NK-92 (cell line): ENCODE data around the gene GALNT17.

Source experiments
- DNase-seq: peaks from one replicate; lab custom pipeline; 2025; ENCODE audit not compliant: unreplicated experiment; lab: John Stamatoyannopoulos, UW

The GALNT17 gene

DNA sequence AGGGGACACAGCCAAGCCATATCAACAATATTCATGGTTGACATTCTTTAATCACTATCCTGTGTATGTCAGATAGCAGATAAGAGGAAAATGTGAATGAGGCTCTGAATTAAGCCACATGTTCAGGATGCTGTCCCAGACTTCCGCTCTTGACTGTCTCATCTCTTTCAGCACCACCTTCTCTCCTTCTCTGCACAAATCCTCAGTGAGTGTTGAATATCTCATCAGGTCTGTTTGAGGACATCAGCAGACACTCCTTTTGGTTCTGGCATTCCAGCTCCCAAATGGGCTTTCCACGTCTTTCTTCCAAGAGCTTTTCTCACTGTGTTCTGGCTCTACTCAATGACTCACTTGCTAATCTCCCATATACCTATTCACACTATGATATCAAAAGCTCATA lies 321.7 kb downstream of the GALNT17 start:
- no peak for DNase-seq

- DNase-seq = no peak
Measured at GRCh38 chr7:71454981-71455380, 323.0 kb downstream of the GALNT17 start.

DNA sequence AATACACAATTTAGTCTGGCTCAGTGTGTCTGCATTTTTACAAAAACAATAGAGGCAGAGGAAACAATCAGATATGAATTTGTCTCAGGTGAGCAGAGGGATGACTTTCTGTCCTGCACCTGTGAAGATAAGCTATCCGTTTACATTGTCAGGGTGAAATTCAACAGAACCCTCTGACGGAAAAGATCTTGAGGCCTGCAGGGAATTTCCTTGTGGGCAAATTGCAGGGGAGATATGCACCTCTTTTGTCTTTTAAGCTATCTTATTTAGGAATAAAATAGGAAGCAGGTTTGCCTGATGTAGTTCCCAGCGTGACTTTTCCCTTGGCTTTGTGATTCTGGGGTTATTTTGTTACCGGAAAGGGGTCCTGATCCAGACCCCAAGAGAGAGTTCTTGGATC lies 325.1 kb downstream of the GALNT17 start:
- DNase-seq = no peak

DNA sequence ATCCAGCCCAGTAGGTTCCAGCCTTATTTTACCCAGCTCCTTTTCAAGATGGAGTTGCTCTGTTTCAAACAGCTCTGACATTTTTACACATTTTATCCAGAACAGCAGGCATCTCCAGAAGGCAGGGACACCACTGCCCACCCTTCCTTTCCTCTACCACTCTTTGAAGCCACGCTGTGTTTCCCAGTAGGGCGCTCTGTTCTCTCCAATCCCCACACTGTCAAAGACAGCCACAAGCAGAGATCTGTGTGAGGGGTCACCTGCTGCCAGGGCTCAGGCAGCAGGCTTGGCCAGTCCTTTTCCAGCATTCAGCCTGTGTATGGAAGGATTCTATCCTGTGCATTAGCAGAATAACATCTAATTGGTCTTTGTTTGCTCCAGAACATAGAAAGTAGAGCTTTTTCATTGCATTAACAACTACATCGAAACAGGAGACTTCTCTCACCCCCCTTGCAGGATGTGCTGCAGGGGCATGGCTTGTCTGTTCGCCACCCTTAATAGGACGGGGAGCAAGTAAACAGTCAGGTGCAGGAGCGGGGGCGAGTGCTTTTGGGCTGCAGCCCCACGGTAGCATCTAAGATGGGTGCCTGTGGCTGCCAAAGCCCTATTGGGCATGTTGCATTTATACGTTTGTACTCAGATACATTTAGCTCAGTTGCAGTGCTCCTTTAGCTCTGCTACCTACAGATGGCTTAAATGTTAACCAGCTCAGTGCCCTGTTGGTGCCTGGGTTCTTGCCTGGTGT lies 326.1 kb downstream of the GALNT17 start:
- no peak for DNase-seq

- DNase-seq = no peak
Measured at GRCh38 chr7:71459132-71459531, 327.2 kb downstream of the GALNT17 start.

GRCh38 chr7:71461572-71461971 lies 329.6 kb downstream of the GALNT17 start:
- DNase-seq = no peak

GRCh38 chr7:71465741-71466189 lies 333.8 kb downstream of the GALNT17 start:
- DNase-seq = no peak

DNA sequence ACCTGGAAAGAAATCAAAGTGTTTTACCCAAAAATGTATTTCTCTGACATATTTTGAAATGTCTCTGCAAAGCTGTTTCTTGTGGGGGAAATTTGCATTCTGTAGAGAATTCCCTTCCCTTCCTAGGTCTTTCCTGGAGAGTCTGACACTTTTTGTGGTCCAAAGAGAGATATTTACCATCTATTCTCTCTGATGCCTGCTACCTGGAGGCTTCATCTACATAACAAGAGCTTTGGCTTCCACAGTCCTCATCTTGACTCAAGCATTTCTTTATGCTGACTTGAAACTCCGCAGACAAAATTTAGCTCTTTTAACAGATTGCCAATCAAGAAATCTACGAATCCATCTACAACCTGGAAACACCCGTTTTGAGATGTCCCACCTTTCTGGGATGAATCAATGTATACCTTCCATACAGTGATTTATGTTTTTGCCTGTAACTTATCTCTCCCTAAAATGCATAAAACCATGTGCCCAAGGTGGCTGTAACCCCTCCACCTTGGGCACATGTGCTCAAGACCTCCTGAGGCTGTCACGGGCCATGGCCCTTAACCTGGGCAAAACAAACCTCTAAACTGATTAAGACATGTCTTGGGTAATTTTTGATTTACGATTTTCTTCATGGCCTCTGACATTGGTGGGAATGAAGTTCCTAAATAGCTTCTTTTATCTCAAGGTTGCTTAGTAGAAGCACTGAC lies 334.7 kb downstream of the GALNT17 start:
- DNase-seq = no peak

- no peak for DNase-seq
Measured at GRCh38 chr7:71470326-71470725, 338.4 kb downstream of the GALNT17 start.

DNA sequence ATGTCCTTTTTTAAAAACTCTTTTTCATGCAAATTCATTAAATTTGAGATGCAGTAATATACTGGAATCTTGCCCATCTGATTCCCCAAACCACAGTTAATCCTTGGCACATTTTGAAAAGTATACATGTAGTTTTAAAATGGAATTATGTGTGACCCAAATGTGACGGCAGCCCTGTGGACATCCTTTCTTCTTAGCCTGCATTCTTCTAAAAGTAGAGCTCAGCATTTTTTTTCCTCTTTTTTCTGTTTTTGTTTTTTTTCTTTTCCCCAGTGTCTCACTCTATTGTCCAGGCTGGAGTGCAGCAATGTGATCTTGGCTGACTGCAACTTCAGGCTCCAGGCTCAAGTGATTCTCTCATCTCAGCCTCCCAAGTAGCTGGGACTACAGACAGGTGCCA lies 338.9 kb downstream of the GALNT17 start:
- DNase-seq = no peak

- DNase-seq = no peak
Measured at GRCh38 chr7:71472962-71473361, 341.0 kb downstream of the GALNT17 start.

GRCh38 chr7:71473366-71473967 lies 341.5 kb downstream of the GALNT17 start:
- no peak for DNase-seq

DNA sequence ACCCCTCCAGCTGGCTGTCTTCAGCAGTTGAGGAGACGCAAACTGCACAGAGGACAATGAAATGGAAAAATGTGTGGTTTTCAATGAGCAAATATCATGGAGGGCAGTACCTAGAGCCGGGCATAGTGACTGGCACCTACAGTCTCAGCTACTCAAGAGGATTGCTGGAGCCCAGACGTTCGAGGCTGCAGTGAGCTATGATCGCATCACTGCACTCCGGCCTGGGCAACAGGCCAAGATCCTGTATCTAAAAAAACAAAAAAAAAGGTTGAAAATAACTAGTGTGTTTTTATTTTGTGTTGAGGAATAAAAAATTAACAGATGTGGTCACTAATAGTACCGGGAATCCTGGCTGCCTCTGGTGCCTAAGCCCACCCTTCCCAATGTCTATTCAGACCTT lies 345.5 kb downstream of the GALNT17 start:
- no peak for DNase-seq

GRCh38 chr7:71479231-71479630 lies 347.3 kb downstream of the GALNT17 start:
- DNase-seq = no peak

- DNase-seq = no peak
Measured at GRCh38 chr7:71480791-71481190, 348.8 kb downstream of the GALNT17 start.

DNA sequence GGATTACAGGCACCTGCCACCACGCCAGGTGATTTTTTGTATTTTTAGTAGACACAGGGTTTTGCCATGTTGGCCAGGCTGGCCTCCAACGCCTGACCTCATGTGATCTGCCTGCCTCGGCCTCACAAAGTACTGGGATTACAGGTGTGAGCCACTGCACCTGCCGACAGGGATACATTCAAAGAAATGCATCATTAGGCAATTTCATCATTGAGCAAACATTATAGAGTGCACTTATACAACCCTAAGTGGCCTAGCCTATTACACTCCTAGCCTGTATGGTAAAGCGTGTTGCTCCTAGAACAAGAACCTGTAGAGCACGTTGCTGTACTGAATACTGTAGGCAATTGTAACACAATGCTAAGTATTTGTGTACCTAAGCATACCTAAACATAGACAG lies 350.3 kb downstream of the GALNT17 start:
- DNase-seq = no peak

- DNase-seq = no peak
Measured at GRCh38 chr7:71484380-71484779, 352.4 kb downstream of the GALNT17 start.

DNA sequence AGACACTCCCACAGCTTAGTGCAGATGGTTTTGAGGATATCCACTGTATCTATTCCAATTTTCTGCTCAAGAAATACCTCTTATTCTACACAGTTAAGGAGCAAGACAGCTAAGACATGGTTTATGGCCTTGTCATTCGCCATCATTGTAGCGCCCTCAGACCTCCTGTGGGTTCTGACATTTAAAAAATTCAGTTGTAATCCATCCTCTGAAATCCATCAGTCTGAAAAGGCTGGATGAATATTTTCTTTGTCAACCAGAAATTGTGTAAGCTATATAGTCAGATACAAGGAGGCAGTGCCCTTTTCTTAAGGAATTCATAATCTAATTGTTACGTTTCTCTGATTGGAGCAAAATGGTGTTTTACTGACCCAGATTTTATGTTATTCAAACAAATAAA lies 353.6 kb downstream of the GALNT17 start:
- DNase-seq = no peak

- no peak for DNase-seq
Measured at GRCh38 chr7:71486414-71486813, 354.5 kb downstream of the GALNT17 start.

GRCh38 chr7:71486856-71487628 lies 355.1 kb downstream of the GALNT17 start:
- DNase-seq = no peak

GRCh38 chr7:71488308-71488707 lies 356.4 kb downstream of the GALNT17 start:
- DNase-seq = no peak
